Activated naive CD4-positive, alpha-beta T cell (primary cell): Measurements from ENCODE around the gene FOXR2.

ENCODE experiments used
- DNase-seq, 4 experiments: peaks; one replicate each; lab custom pipeline; 2025; lab: John Stamatoyannopoulos, UW

Gene FOXR2

GRCh38 chrX:55623100-55623499, at the start of gene FOXR2:
Gene FOXR2 (plus strand): TSS chrX:55623400. CDS start chrX:55623712, 312 bp downstream.
- DNase-seq = no peak

- DNase-seq = no peak
These were observed 44.1 kb upstream of the FOXR2 start for GRCh38 chrX:55579115-55579514.

- no peak for DNase-seq
These were observed 40.8 kb upstream of the FOXR2 start for GRCh38 chrX:55582447-55582846.

GRCh38 chrX:55593296-55593695, 29.9 kb upstream of the FOXR2 start:
- no peak for DNase-seq

- no peak for DNase-seq
These were observed 29.4 kb upstream of the FOXR2 start for GRCh38 chrX:55593756-55594257.

- DNase-seq = no peak
These were observed 24.9 kb upstream of the FOXR2 start for GRCh38 chrX:55598333-55598732.

GRCh38 chrX:55619547-55619946, 3.7 kb upstream of the FOXR2 start:
- DNase-seq = no peak

GRCh38 chrX:55624403-55624802, 1.2 kb downstream of the FOXR2 start:
- no peak for DNase-seq

GRCh38 chrX:55636109-55636508, 12.9 kb downstream of the FOXR2 start:
- no peak for DNase-seq

- DNase-seq = no peak
These were observed 15.7 kb downstream of the FOXR2 start for GRCh38 chrX:55638933-55639332.

- DNase-seq = no peak
These were observed 17.7 kb downstream of the FOXR2 start for GRCh38 chrX:55640854-55641253.

GRCh38 chrX:55648434-55648833, 25.2 kb downstream of the FOXR2 start:
- no peak for DNase-seq

- DNase-seq = no peak
These were observed 36.7 kb downstream of the FOXR2 start for GRCh38 chrX:55659931-55660330.

- DNase-seq = no peak
These were observed 40.4 kb downstream of the FOXR2 start for GRCh38 chrX:55663584-55663983.

- DNase-seq = no peak
These were observed 44.9 kb downstream of the FOXR2 start for GRCh38 chrX:55668084-55668483.
